DOHH2 (cell line): ENCODE results near the gene DPP6.

Experiments used
- CTCF ChIP-seq: fragments of 200-600 bp; sonication (generic); IDR thresholded peaks from one replicate; pipeline ENCODE4 v1.5.1; 2014; ENCODE audit warnings: antibody characterized with exemption, mild to moderate bottlenecking, low read depth, low read length; ENCODE audit not compliant: poor library complexity, severe bottlenecking
- EZH2phosphoT487 ChIP-seq: fragments of 200-600 bp; sonication (generic); IDR thresholded peaks from 2 replicates; pipeline ENCODE4 v1.6.1; 2017; ENCODE audit warnings: borderline replicate concordance, mild to moderate bottlenecking, antibody characterized with exemption, low read length, moderate library complexity, mixed read lengths

GRCh38 chr7:154338701-154339506 lies 286.7 kb downstream of the DPP6 start:
- TF ChIP-seq CTCF (no peak), EZH2phosphoT487 (no peak)
